ENCODE measurements around the gene ITSN1.

GRCh38 chr21:33808715-33809367, 166.5 kb downstream of the ITSN1 start:
- TF ChIP-seq EZH2phosphoT487 (IDR thresholded peaks at IDR 0.05; ENCODE audit: borderline replicate concordance, low read length) (no peak), CTCF (IDR thresholded peaks at IDR 0.05; ENCODE audit: low read depth, low read length, poor library complexity, severe bottlenecking) (no peak)

Data from DOHH2 (cell line).